ENCODE data around the gene PRDM9. TPM values are rescaled to one million over a fixed set of nuclear protein-coding genes. Genes with fewer than 3 reads are reported as not detected.

The PRDM9 gene
- total RNA-seq, 1 experiment from 2014 or later = not detected

DNA sequence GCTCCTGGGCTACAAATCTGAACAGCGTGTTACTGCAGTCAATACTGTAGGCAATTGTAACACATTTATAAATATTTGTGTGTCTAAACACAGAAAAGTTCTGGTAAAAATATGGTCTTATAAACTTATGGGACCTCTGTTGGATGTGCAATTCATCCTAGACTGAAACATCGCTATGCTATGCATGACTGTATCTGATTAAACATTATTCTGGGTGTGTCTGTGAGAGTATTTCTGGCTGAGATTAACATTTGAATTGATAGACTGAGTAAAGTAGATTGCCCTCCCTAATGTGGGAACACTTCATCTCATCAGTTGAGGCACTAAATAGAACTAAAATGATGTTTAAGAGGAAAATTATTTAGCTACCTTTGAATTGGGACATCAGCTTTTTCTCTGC lies 24.3 kb upstream of the PRDM9 start:
- H2BK15ac ChIP-seq (ENCODE audit: low read depth, low read length) = no peak overlapping the region
- no peak overlapping the region for H2AFZ ChIP-seq (ENCODE audit: low read length)
- WGBS (ENCODE audit: extremely low coverage, insufficient read length, low lambda C conversion rate) = no CpG with 5 or more reads among the region's 2 CpGs
- H2BK120ac ChIP-seq (ENCODE audit: low read depth, low read length, poor library complexity, severe bottlenecking) = no peak overlapping the region
- no peak overlapping the region for H4K5ac ChIP-seq (ENCODE audit: insufficient read length, low read depth, low read length)
- no peak overlapping the region for H2AK5ac ChIP-seq (ENCODE audit: insufficient read length, low read length)
- no peak overlapping the region for H2BK12ac ChIP-seq (ENCODE audit: insufficient read length, low read depth, low read length)
- Mint-ChIP-seq H3K27me3 (ENCODE audit: low read depth) (no peaks in the 10 kb centered on the region; the same call in 1 of the 2 replicates), H3K36me3 (ENCODE audit: insufficient read depth in 1 of 3, low read depth in 3 of 3) (0 out of 7 replicates have a peak, but pooled peaks cover 0 to under 1% (median 0%) of the 10 kb centered on the region in 3 experiments), H3K4me1 (no peaks in the 10 kb centered on the region), H3K9me3 (peaks cover 4 to 5% of the 10 kb centered on the region in 2 experiments; a peak in 4 of 5 replicates), H3K4me3 (no peak overlapping the region), H3K27ac (no peak overlapping the region)
- H2BK20ac ChIP-seq (ENCODE audit: low read depth, low read length, poor library complexity, severe bottlenecking) = no peak overlapping the region
- no peaks in the 10 kb centered on the region for H4K20me1 ChIP-seq (ENCODE audit: control insufficient read depth, insufficient read depth, insufficient read length)
- H3K9me3 ChIP-seq (ENCODE audit: control insufficient read depth, low read depth, low read length) = no peaks in the 10 kb centered on the region
- H3K27me3 ChIP-seq (ENCODE audit: insufficient read depth, low read length) = no peaks in the 10 kb centered on the region
- H3K18ac ChIP-seq (ENCODE audit: insufficient read length, low read depth, low read length) = no peak overlapping the region
- H3K9ac ChIP-seq (ENCODE audit: extremely low read depth, insufficient read length, low read length) = no peak overlapping the region
- H3K14ac ChIP-seq (ENCODE audit: insufficient read depth, low read length) = no peak overlapping the region
- no peak for DNase-seq
- no peak overlapping the region for H3K4ac ChIP-seq (ENCODE audit: low read depth, low read length)
- no peak overlapping the region for H3K27ac ChIP-seq (ENCODE audit: insufficient read length, low read depth, low read length)
- H3K4me1 ChIP-seq (ENCODE audit: insufficient read depth, low read length) = no peaks in the 10 kb centered on the region
- H4K8ac ChIP-seq (replicated peaks; ENCODE audit: insufficient read length, low read depth, low read length) = no peak overlapping the region
- no peak overlapping the region for H3K23ac ChIP-seq (ENCODE audit: insufficient read length, low read depth, low read length)
- no peaks in the 10 kb centered on the region for H3K79me1 ChIP-seq (ENCODE audit: insufficient read depth, low read depth, low read length, poor library complexity, severe bottlenecking)
- no peak overlapping the region for H4K91ac ChIP-seq (ENCODE audit: insufficient read length, low read depth, low read length)
- no peaks in the 10 kb centered on the region for H3K79me2 ChIP-seq (ENCODE audit: insufficient read depth, low read length)
- no peak overlapping the region for H2BK5ac ChIP-seq (ENCODE audit: insufficient read length, low read length)
- H3K56ac ChIP-seq (ENCODE audit: insufficient read length, low read depth, low read length) = no peak overlapping the region
- H3K23me2 ChIP-seq (ENCODE audit: insufficient read length, low read depth, low read length, poor library complexity, severe bottlenecking) = no peaks in the 10 kb centered on the region
- H3K4me2 ChIP-seq (ENCODE audit: insufficient read depth, insufficient read length, low read length) = no peak overlapping the region
- TF ChIP-seq, protein P1, sequence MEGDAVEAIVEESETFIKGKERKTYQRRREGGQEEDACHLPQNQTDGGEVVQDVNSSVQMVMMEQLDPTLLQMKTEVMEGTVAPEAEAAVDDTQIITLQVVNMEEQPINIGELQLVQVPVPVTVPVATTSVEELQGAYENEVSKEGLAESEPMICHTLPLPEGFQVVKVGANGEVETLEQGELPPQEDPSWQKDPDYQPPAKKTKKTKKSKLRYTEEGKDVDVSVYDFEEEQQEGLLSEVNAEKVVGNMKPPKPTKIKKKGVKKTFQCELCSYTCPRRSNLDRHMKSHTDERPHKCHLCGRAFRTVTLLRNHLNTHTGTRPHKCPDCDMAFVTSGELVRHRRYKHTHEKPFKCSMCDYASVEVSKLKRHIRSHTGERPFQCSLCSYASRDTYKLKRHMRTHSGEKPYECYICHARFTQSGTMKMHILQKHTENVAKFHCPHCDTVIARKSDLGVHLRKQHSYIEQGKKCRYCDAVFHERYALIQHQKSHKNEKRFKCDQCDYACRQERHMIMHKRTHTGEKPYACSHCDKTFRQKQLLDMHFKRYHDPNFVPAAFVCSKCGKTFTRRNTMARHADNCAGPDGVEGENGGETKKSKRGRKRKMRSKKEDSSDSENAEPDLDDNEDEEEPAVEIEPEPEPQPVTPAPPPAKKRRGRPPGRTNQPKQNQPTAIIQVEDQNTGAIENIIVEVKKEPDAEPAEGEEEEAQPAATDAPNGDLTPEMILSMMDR (conservative IDR thresholded peaks at IDR 0.05) = no peak
- no peak overlapping the region for H3T11ph ChIP-seq (ENCODE audit: low read length)

Measured in H9 (cell line).